Fibroblast of lung (primary cell): ENCODE results near the gene ARMH1. TPM values are rescaled to one million over a fixed set of nuclear protein-coding genes. Genes with fewer than 3 reads are reported as not detected.

Source experiments
- DNase-seq, 2 donors: peaks; one replicate each; pipeline versions ENCODE4 v3.0.0 to v3.0.0-alpha.2; 2010; ENCODE audit warnings: low read depth in 2 of 2
- H2AFZ ChIP-seq: 2 replicates; pipeline ENCODE4 v1.5.1; 2012; ENCODE audit warnings: low read length, control low read depth, inconsistent platforms
- H3K27ac ChIP-seq: 2 replicates; pipeline ENCODE4 v1.5.1; 2011; ENCODE audit warnings: low read length, control low read depth; ENCODE audit not compliant: insufficient read depth
- H3K27me3 ChIP-seq: 2 replicates; pipeline ENCODE4 v1.5.1; 2011; ENCODE audit warnings: mild to moderate bottlenecking, low read length; ENCODE audit not compliant: control insufficient read depth, insufficient read depth
- H3K36me3 ChIP-seq: 2 replicates; pipeline ENCODE4 v1.5.1; 2011; ENCODE audit warnings: low read length; ENCODE audit not compliant: control insufficient read depth, insufficient read depth
- H3K4me1 ChIP-seq: 2 replicates; pipeline ENCODE4 v1.5.1; 2011; ENCODE audit warnings: low read length; ENCODE audit not compliant: control insufficient read depth, insufficient read depth; ENCODE audit errors: extremely low read depth
- H3K4me2 ChIP-seq: 2 replicates; pipeline ENCODE4 v1.5.1; 2011; ENCODE audit warnings: low read length, control low read depth; ENCODE audit not compliant: insufficient read depth; ENCODE audit errors: extremely low read depth
- H3K4me3 ChIP-seq, 4 experiments: fragments of 200-600 bp in 1 of 4; sonication (generic) in 1 of 4; replicated peaks in 1 of 4; 2 replicates each; pipeline ENCODE4 v1.5.1; 2011 to 2016; ENCODE audit warnings: low read length in 4 of 4, low read depth in 3 of 4, mild to moderate bottlenecking in 3 of 4, control low read depth in 2 of 4, inconsistent platforms in 1 of 4, mixed read lengths in 1 of 4; ENCODE audit not compliant: insufficient read depth in 1 of 4; ENCODE audit errors: control extremely low read depth in 1 of 4
- H3K79me2 ChIP-seq: 2 replicates; pipeline ENCODE4 v1.5.1; 2012; ENCODE audit warnings: mild to moderate bottlenecking, low read length, inconsistent platforms; ENCODE audit not compliant: control insufficient read depth, insufficient read depth
- H3K9ac ChIP-seq: 2 replicates; pipeline ENCODE4 v1.5.1; 2011; ENCODE audit warnings: mild to moderate bottlenecking, low read length, control low read depth; ENCODE audit not compliant: insufficient read depth
- H3K9me3 ChIP-seq: 2 replicates; pipeline ENCODE4 v1.5.1; 2012; ENCODE audit warnings: low read depth, low read length; ENCODE audit not compliant: control insufficient read depth, insufficient read depth
- H4K20me1 ChIP-seq: 2 replicates; pipeline ENCODE4 v1.5.1; 2011; ENCODE audit warnings: low read length; ENCODE audit not compliant: control insufficient read depth, insufficient read depth; ENCODE audit errors: extremely low read depth
- EZH2 ChIP-seq: IDR thresholded peaks from 2 replicates; pipeline ENCODE4 v1.5.1; 2012; ENCODE audit warnings: low read length, control low read depth, mild to moderate bottlenecking; ENCODE audit errors: missing control alignments
- polyA plus RNA-seq, 2 donors: library from polyadenylated mRNA; depleted of rRNA in 1 of 2; stranded (reverse) in 1 of 2; unstranded in 1 of 2; fragments of >200 nt; gene quantifications; 2 replicates each; pipeline ENCODE4 v1.2.1, GENCODE V29; 2011 to 2012; ENCODE audit warnings: missing spikeins in 1 of 2
- total RNA-seq: library from RNA; depleted of rRNA; stranded (reverse); fragments of >200 nt; gene quantifications from 2 replicates; pipeline ENCODE4 v1.2.1, GENCODE V29; 2014
- TF ChIP-seq, protein P1 (sequence below), 2 donors: IDR thresholded peaks in 1 of 2; conservative IDR thresholded peaks in 1 of 2; 1 replicate in 1 of 2; 2 replicates in 1 of 2; pipeline ENCODE4 v1.5.1; 2011 to 2012; ENCODE audit warnings: low read length in 2 of 2, control low read depth in 1 of 2, inconsistent platforms in 1 of 2, low read depth in 1 of 2, mild to moderate bottlenecking in 1 of 2

ARMH1 gene
- total and polyA plus RNA-seq, 2 donors (not counting 1 experiment from before 2014, with no cell fraction given): 2.4 to 6.4 TPM

DNA sequence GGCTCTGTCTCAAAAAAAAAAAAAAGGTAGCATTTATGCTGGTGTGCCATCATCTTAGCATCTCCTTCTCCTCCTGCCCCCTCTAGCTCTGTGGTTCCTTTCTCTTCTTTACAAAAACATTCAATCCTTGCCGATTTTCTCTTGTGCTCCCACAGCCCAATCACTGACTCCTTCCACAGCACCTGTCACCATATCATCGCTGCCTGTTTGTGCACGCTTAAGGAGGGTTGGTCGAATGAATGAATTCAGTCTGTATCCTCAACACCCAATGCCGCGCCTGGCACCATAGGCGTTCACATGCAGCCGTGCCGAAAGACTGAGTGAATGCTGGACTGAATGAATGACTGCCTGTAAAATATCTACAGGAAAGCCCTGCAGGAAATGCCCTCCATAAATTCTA lies 48.5 kb downstream of the ARMH1 start:
- no peak for DNase-seq
- TF ChIP-seq EZH2: no peak
- no peak overlapping the region for H3K4me3 ChIP-seq

DNA sequence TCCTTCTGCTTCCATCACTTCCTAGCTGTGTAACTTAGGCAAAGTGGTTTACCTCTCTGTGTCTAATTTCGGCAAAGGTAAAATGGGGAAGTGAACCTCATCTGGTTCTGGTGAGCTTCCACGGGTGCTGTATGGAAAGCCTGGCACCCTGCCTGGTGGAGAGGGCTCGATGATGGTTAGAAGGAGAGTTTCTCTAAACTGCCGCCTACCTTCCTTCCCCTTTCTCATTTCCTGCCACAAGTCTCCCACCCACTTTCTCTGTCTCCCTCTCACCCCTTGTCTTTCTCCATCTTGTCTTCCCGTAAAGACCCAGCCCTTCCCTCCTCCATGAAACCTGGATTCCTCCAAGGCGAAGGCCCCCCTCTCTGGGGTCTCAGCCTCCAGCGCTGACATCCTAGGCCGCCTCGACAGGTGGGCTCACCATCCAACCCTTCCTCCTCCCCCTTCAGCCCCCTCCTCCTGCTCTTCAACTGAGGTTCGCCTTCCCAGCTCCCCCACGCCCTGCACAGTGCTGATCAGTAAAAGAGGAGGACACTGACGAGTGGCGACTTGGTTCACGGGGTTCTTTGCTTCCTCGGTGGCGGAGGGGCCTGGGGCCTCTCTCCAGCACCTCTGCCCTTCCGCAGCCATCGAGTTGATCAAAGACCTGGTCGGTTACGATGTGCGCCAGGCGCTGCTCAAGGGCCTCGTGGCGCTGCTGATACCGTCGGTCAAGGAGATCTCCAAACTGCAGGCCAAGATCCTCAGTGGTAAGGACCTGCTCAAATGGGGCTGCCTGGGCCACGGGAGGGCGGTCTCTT lies 49.2 kb downstream of the ARMH1 start:
- Histone ChIP-seq H3K4me2 (no peak overlapping the region), H3K79me2 (no peaks in the 10 kb centered on the region), H3K9ac (no peak overlapping the region), H4K20me1 (no peaks in the 10 kb centered on the region), H3K27ac (no peak overlapping the region), H2AFZ (no peak overlapping the region), H3K4me1 (peaks cover 3% of the 10 kb centered on the region), H3K36me3 (no peaks in the 10 kb centered on the region), H3K9me3 (no peaks in the 10 kb centered on the region), H3K4me3 (no peak overlapping the region), H3K27me3 (no peaks in the 10 kb centered on the region)
- TF ChIP-seq, protein P1, sequence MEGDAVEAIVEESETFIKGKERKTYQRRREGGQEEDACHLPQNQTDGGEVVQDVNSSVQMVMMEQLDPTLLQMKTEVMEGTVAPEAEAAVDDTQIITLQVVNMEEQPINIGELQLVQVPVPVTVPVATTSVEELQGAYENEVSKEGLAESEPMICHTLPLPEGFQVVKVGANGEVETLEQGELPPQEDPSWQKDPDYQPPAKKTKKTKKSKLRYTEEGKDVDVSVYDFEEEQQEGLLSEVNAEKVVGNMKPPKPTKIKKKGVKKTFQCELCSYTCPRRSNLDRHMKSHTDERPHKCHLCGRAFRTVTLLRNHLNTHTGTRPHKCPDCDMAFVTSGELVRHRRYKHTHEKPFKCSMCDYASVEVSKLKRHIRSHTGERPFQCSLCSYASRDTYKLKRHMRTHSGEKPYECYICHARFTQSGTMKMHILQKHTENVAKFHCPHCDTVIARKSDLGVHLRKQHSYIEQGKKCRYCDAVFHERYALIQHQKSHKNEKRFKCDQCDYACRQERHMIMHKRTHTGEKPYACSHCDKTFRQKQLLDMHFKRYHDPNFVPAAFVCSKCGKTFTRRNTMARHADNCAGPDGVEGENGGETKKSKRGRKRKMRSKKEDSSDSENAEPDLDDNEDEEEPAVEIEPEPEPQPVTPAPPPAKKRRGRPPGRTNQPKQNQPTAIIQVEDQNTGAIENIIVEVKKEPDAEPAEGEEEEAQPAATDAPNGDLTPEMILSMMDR (conservative IDR thresholded peaks at IDR 0.05 in 1 of 2, IDR thresholded peaks at IDR 0.05 in 1 of 2; ENCODE audit: low read depth in 1 of 2, low read length in 2 of 2): no peak
- no peak for TF ChIP-seq EZH2
- no peak for DNase-seq

More for the DNA sequence above, 48.5 kb downstream of the ARMH1 start:
- Histone ChIP-seq H2AFZ (no peak overlapping the region), H3K9me3 (no peaks in the 10 kb centered on the region), H3K36me3 (no peaks in the 10 kb centered on the region), H3K4me1 (peaks cover 3% of the 10 kb centered on the region), H3K4me2 (no peak overlapping the region), H3K27me3 (no peaks in the 10 kb centered on the region), H3K9ac (no peak overlapping the region), H4K20me1 (no peaks in the 10 kb centered on the region), H3K27ac (no peak overlapping the region), H3K79me2 (no peaks in the 10 kb centered on the region)

DNA sequence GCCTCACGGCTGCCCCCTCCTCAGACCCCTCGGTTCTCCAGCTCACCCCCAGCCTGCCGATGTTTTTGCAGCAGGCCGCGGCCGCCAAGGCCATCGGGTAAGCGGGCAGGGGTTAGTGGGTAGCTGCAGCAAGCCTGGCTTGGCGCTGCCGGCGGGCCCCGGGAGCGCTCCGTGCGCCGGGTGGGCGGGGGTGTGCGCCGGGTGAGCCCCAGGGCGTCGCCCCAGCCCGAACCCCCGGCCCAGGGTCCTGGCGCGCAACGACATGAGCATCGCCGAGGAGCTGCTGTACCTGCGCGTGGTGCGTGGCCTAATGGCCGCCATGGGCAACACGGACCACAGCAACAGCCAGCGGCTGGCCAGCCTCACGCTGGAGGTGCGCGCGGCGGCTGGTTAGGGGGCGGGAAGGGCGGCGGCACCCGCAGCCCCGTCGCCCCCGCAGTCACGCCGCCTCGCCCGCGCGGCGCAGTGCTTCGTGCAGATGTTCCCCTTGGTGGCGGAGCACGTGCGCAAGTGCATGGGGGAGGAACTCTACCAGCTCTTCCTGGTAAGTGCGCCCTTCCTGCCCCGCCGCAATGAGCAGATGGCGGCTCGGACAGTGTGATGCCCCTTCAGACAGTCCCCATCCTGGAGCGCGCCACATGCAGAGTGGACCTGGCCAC lies 49.9 kb downstream of the ARMH1 start:
- H3K9me3 ChIP-seq: no peaks in the 10 kb centered on the region
- no peak overlapping the region for H3K27ac ChIP-seq
- H3K27me3 ChIP-seq: no peaks in the 10 kb centered on the region
- H4K20me1 ChIP-seq: no peaks in the 10 kb centered on the region
- DNase-seq: no peak
- H3K4me3 ChIP-seq: no peak overlapping the region
- no peak overlapping the region for H3K9ac ChIP-seq
- no peak overlapping the region for H2AFZ ChIP-seq
- TF ChIP-seq, protein P1 (conservative IDR thresholded peaks at IDR 0.05 in 1 of 2, IDR thresholded peaks at IDR 0.05 in 1 of 2; ENCODE audit: low read depth in 1 of 2, low read length in 2 of 2): no peak
- no peak for TF ChIP-seq EZH2
- no peaks in the 10 kb centered on the region for H3K79me2 ChIP-seq
- no peaks in the 10 kb centered on the region for H3K36me3 ChIP-seq
- H3K4me2 ChIP-seq: no peak overlapping the region
- H3K4me1 ChIP-seq: peaks cover 3% of the 10 kb centered on the region
